H9 (cell line): ENCODE measurements around the gene TPP1. TPM values are rescaled to one million over a fixed set of nuclear protein-coding genes. Genes with fewer than 3 reads are reported as not detected.

Source experiments
- DNase-seq: peaks from one replicate; pipeline ENCODE4 v3.0.0-alpha.2; 2017
- H2AFZ ChIP-seq: one replicate; pipeline ENCODE4 v1.6.1; 2013; ENCODE audit warnings: mild to moderate bottlenecking, low read length, control low read depth, moderate library complexity
- H2AK5ac ChIP-seq: 2 replicates; pipeline ENCODE4 v1.6.1; 2013; ENCODE audit warnings: low read length, control low read depth, mixed read lengths; ENCODE audit not compliant: insufficient read length
- H2BK120ac ChIP-seq: one replicate; pipeline ENCODE4 v1.6.1; 2013; ENCODE audit warnings: low read depth, mild to moderate bottlenecking, low read length, control low read depth, inconsistent platforms; ENCODE audit not compliant: poor library complexity, severe bottlenecking
- H2BK12ac ChIP-seq: 2 replicates; pipeline ENCODE4 v1.6.1; 2013; ENCODE audit warnings: low read length, control low read depth, mixed read lengths, low read depth; ENCODE audit not compliant: insufficient read length
- H2BK15ac ChIP-seq: 2 replicates; pipeline ENCODE4 v1.6.1; 2013; ENCODE audit warnings: low read depth, low read length, control low read depth
- H2BK20ac ChIP-seq: one replicate; pipeline ENCODE4 v1.6.1; 2013; ENCODE audit warnings: low read depth, mild to moderate bottlenecking, low read length, control low read depth, inconsistent platforms; ENCODE audit not compliant: poor library complexity, severe bottlenecking
- H2BK5ac ChIP-seq: 2 replicates; pipeline ENCODE4 v1.6.1; 2013; ENCODE audit warnings: low read length, control low read depth, mixed read lengths; ENCODE audit not compliant: insufficient read length
- H3K14ac ChIP-seq: 2 replicates; pipeline ENCODE4 v1.6.1; 2013; ENCODE audit warnings: low read length, control low read depth; ENCODE audit not compliant: insufficient read depth
- H3K18ac ChIP-seq: 2 replicates; pipeline ENCODE4 v1.6.1; 2013; ENCODE audit warnings: low read depth, mild to moderate bottlenecking, mixed read lengths, low read length, control low read depth; ENCODE audit not compliant: insufficient read length
- H3K23ac ChIP-seq: 2 replicates; pipeline ENCODE4 v1.6.1; 2013; ENCODE audit warnings: low read length, control low read depth, mixed read lengths, low read depth; ENCODE audit not compliant: insufficient read length
- H3K23me2 ChIP-seq: 2 replicates; pipeline ENCODE4 v1.6.1; 2013; ENCODE audit warnings: low read depth, mild to moderate bottlenecking, mixed read lengths, low read length, control low read depth; ENCODE audit not compliant: insufficient read length, poor library complexity, severe bottlenecking
- H3K27ac ChIP-seq: 2 replicates; pipeline ENCODE4 v1.5.1; 2013; ENCODE audit warnings: low read length, control low read depth, mixed read lengths, low read depth; ENCODE audit not compliant: insufficient read length
- H3K27me3 ChIP-seq: 2 replicates; pipeline ENCODE4 v1.6.1; 2013; ENCODE audit warnings: low read length, control low read depth, inconsistent platforms; ENCODE audit not compliant: insufficient read depth
- H3K4ac ChIP-seq: 2 replicates; pipeline ENCODE4 v1.6.1; 2013; ENCODE audit warnings: low read depth, mild to moderate bottlenecking, control low read depth, inconsistent platforms, low read length, moderate library complexity
- H3K4me1 ChIP-seq: 2 replicates; pipeline ENCODE4 v1.6.1; 2013; ENCODE audit warnings: low read length, control low read depth, inconsistent platforms; ENCODE audit not compliant: insufficient read depth
- H3K4me2 ChIP-seq: 2 replicates; pipeline ENCODE4 v1.6.1; 2013; ENCODE audit warnings: low read length, control low read depth, mixed read lengths; ENCODE audit not compliant: insufficient read length, insufficient read depth
- H3K56ac ChIP-seq: 2 replicates; pipeline ENCODE4 v1.6.1; 2013; ENCODE audit warnings: low read depth, mild to moderate bottlenecking, mixed read lengths, low read length, control low read depth; ENCODE audit not compliant: insufficient read length
- H3K79me1 ChIP-seq: 2 replicates; pipeline ENCODE4 v1.6.1; 2013; ENCODE audit warnings: low read depth, mild to moderate bottlenecking, moderate library complexity, low read length, control low read depth, inconsistent platforms; ENCODE audit not compliant: insufficient read depth, poor library complexity, severe bottlenecking
- H3K79me2 ChIP-seq: 2 replicates; pipeline ENCODE4 v1.6.1; 2013; ENCODE audit warnings: low read length, control low read depth, inconsistent platforms; ENCODE audit not compliant: insufficient read depth
- H3K9ac ChIP-seq: 2 replicates; pipeline ENCODE4 v1.6.1; 2013; ENCODE audit warnings: low read length, control low read depth, mixed read lengths; ENCODE audit not compliant: insufficient read length; ENCODE audit errors: extremely low read depth
- H3K9me3 ChIP-seq: one replicate; pipeline ENCODE4 v1.6.1; 2013; ENCODE audit warnings: low read depth, low read length, inconsistent platforms; ENCODE audit not compliant: control insufficient read depth
- H3T11ph ChIP-seq: one replicate; pipeline ENCODE4 v1.6.1; 2013; ENCODE audit warnings: mild to moderate bottlenecking, low read length, control low read depth, inconsistent platforms
- H4K20me1 ChIP-seq: one replicate; pipeline ENCODE4 v1.6.1; 2013; ENCODE audit not compliant: control insufficient read depth, insufficient read length, insufficient read depth
- H4K5ac ChIP-seq: 2 replicates; pipeline ENCODE4 v1.6.1; 2013; ENCODE audit warnings: low read depth, mild to moderate bottlenecking, mixed read lengths, low read length, control low read depth; ENCODE audit not compliant: insufficient read length
- H4K8ac ChIP-seq: replicated peaks from 2 replicates; pipeline ENCODE4 v1.6.1; 2013; ENCODE audit warnings: low read length, control low read depth, mixed read lengths, low read depth; ENCODE audit not compliant: insufficient read length
- H4K91ac ChIP-seq: 2 replicates; pipeline ENCODE4 v1.6.1; 2013; ENCODE audit warnings: low read depth, mild to moderate bottlenecking, moderate library complexity, mixed read lengths, low read length, control low read depth; ENCODE audit not compliant: insufficient read length
- H3K27ac Mint-ChIP-seq, 3 experiments: 2 replicates in 2 of 3; 3 replicates in 1 of 3; pipeline ENCODE4 v1.8.0; 2020 to 2021; ENCODE audit warnings: mixed read lengths in 3 of 3, mild to moderate bottlenecking in 1 of 3, moderate library complexity in 1 of 3
- H3K27me3 Mint-ChIP-seq: 2 replicates; pipeline ENCODE4 v1.8.0; 2021; ENCODE audit warnings: low read depth, mild to moderate bottlenecking, moderate library complexity, mixed read lengths
- H3K36me3 Mint-ChIP-seq, 3 experiments: 2 replicates in 2 of 3; 3 replicates in 1 of 3; pipeline ENCODE4 v1.8.0; 2020 to 2021; ENCODE audit warnings: low read depth in 3 of 3, mixed read lengths in 3 of 3; ENCODE audit not compliant: insufficient read depth in 1 of 3
- H3K4me1 Mint-ChIP-seq, 2 experiments: 2 replicates each; pipeline ENCODE4 v1.8.0; 2020; ENCODE audit warnings: mixed read lengths in 2 of 2
- H3K4me3 Mint-ChIP-seq, 2 experiments: 2 replicates in 1 of 2; 3 replicates in 1 of 2; pipeline ENCODE4 v1.8.0; 2020 to 2021; ENCODE audit warnings: mild to moderate bottlenecking in 2 of 2, mixed read lengths in 2 of 2, moderate library complexity in 1 of 2
- H3K9me3 Mint-ChIP-seq, 2 experiments: 2 replicates in 1 of 2; 3 replicates in 1 of 2; pipeline ENCODE4 v1.8.0; 2020; ENCODE audit warnings: mild to moderate bottlenecking in 2 of 2, mixed read lengths in 2 of 2, moderate library complexity in 1 of 2
- WGBS: extraction: QIAGEN DNeasy Blood & Tissue Kit; methylation state at CpG from one replicate; pipeline ENCODE4 v1.1.7; 2013; ENCODE audit warnings: missing lambda C conversion rate, low lambda C conversion rate, mixed read lengths; ENCODE audit not compliant: insufficient read length; ENCODE audit errors: extremely low coverage; 5-methylcytosine and 5-hydroxymethylcytosine counted together
- total RNA-seq: library from RNA; stranded (reverse); gene quantifications from 2 replicates; pipeline ENCODE4 v1.2.1, GENCODE V29; 2021
- TF ChIP-seq, protein P1 (sequence below): fragments of 200-600 bp; sonication (generic); conservative IDR thresholded peaks from 3 replicates; pipeline ENCODE4 v1.8.0; 2021; ENCODE audit warnings: antibody characterized with exemption, mild to moderate bottlenecking

Gene TPP1
- total RNA-seq, 1 experiment from 2014 or later: 37.2 TPM

DNA sequence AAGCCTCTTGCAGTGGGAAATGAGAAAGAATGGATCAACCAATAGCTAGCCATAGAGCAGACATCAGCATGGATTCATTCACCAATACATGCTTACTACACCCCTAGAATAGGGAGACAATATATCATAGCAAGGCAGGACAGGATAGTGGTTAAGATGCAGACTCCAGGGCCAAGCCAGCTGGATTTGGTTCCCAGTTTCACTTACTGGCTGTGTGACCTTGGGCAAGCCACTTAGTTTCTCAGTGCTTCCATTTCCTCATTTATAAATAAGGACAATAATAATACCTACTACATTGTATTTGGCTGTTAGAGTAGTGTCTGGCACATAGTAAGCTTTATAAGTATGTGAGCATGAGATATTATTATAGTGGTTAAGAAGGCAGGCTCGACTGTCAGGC is 29.3 kb upstream of the TPP1 start:
- Mint-ChIP-seq H3K36me3 (no peaks in the 10 kb centered on the region), H3K4me1 (no peaks in the 10 kb centered on the region), H3K4me3 (no peak overlapping the region), H3K27me3 (0 out of 2 replicates have a peak, but pooled peaks cover 2% of the 10 kb centered on the region), H3K27ac (no peak overlapping the region), H3K9me3 (no peaks in the 10 kb centered on the region)
- no peak overlapping the region for H2BK15ac ChIP-seq
- no peak overlapping the region for H3T11ph ChIP-seq
- no peaks in the 10 kb centered on the region for H3K79me1 ChIP-seq
- H3K9me3 ChIP-seq: no peaks in the 10 kb centered on the region
- H3K23ac ChIP-seq: no peak overlapping the region
- DNase-seq: no peak
- no peak overlapping the region for H2BK12ac ChIP-seq
- H3K4me2 ChIP-seq: no peak overlapping the region
- no peak overlapping the region for H4K8ac ChIP-seq
- H3K14ac ChIP-seq: no peak overlapping the region
- no peak overlapping the region for H2BK20ac ChIP-seq
- no CpG with 5 or more reads among the region's 1 CpG for WGBS
- H3K56ac ChIP-seq: no peak overlapping the region
- no peak overlapping the region for H4K91ac ChIP-seq
- H3K9ac ChIP-seq: no peak overlapping the region
- H3K23me2 ChIP-seq: no peaks in the 10 kb centered on the region
- no peak overlapping the region for H3K18ac ChIP-seq
- H4K5ac ChIP-seq: no peak overlapping the region
- H2AK5ac ChIP-seq: no peak overlapping the region
- H3K4me1 ChIP-seq: peaks cover 2% of the 10 kb centered on the region; the same call in 1 of the 2 replicates
- no peaks in the 10 kb centered on the region for H4K20me1 ChIP-seq
- no peak overlapping the region for H2AFZ ChIP-seq
- TF ChIP-seq, protein P1, sequence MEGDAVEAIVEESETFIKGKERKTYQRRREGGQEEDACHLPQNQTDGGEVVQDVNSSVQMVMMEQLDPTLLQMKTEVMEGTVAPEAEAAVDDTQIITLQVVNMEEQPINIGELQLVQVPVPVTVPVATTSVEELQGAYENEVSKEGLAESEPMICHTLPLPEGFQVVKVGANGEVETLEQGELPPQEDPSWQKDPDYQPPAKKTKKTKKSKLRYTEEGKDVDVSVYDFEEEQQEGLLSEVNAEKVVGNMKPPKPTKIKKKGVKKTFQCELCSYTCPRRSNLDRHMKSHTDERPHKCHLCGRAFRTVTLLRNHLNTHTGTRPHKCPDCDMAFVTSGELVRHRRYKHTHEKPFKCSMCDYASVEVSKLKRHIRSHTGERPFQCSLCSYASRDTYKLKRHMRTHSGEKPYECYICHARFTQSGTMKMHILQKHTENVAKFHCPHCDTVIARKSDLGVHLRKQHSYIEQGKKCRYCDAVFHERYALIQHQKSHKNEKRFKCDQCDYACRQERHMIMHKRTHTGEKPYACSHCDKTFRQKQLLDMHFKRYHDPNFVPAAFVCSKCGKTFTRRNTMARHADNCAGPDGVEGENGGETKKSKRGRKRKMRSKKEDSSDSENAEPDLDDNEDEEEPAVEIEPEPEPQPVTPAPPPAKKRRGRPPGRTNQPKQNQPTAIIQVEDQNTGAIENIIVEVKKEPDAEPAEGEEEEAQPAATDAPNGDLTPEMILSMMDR: no peak
- no peak overlapping the region for H3K4ac ChIP-seq
- H3K79me2 ChIP-seq: no peaks in the 10 kb centered on the region
- H2BK120ac ChIP-seq: no peak overlapping the region
- H2BK5ac ChIP-seq: no peak overlapping the region
- H3K27me3 ChIP-seq: peaks cover 1% of the 10 kb centered on the region; the same call in 1 of the 2 replicates
- no peak overlapping the region for H3K27ac ChIP-seq
